HG02759 (cell line): ENCODE measurements around the gene VWCE.
"Not testable (repeated sequence)": the region's sequence is repeated elsewhere in the genome, so short reads cannot be mapped to it uniquely, and the experiment has no call there.

ENCODE experiments used
- ATAC-seq: cut with Tn5 transposase; IDR thresholded peaks from one replicate; pipeline ENCODE4 v1.9.1; 2021; ENCODE audit warnings: mild to moderate bottlenecking, moderate library complexity; ENCODE audit not compliant: unreplicated experiment

VWCE gene

GRCh38 chr11:61222047-61222446 lies 73.1 kb downstream of the VWCE start, which contains the start of gene PGA4:
Gene PGA4, plus strand, starts transcription at chr11:61222347. Its CDS starts 54 bp downstream, at chr11:61222401.
- not testable (repeated sequence) for ATAC-seq

GRCh38 chr11:61219016-61219415 lies 76.1 kb downstream of the VWCE start:
- ATAC-seq: not testable (repeated sequence)

- ATAC-seq: not testable (repeated sequence)
These were observed 76.8 kb downstream of the VWCE start for GRCh38 chr11:61218306-61218705.

- ATAC-seq: not testable (repeated sequence)
These were observed 81.3 kb downstream of the VWCE start for GRCh38 chr11:61213711-61214324.

- not testable (repeated sequence) for ATAC-seq
These were observed 82.9 kb downstream of the VWCE start for GRCh38 chr11:61212202-61212601.

GRCh38 chr11:61211327-61211952 lies 83.7 kb downstream of the VWCE start:
- not testable (repeated sequence) for ATAC-seq

GRCh38 chr11:61210629-61211028 lies 84.5 kb downstream of the VWCE start:
- ATAC-seq: not testable (repeated sequence)
